Activated CD4-positive, alpha-beta T cell treated with anti-CD3 and anti-CD28 coated beads, Interleukin-2, Interleukin-4, amounts not matched to agents 100 ng/mL and 50 ng/mL, durations not matched to agents 16 hours and 8 hours (primary cell): ENCODE measurements around the gene BRD7.

Experiments
- DNase-seq: peaks from one replicate; pipeline ENCODE4 v3.0.0-alpha.2; 2020; ENCODE audit warnings: low spot score

BRD7 gene

DNA sequence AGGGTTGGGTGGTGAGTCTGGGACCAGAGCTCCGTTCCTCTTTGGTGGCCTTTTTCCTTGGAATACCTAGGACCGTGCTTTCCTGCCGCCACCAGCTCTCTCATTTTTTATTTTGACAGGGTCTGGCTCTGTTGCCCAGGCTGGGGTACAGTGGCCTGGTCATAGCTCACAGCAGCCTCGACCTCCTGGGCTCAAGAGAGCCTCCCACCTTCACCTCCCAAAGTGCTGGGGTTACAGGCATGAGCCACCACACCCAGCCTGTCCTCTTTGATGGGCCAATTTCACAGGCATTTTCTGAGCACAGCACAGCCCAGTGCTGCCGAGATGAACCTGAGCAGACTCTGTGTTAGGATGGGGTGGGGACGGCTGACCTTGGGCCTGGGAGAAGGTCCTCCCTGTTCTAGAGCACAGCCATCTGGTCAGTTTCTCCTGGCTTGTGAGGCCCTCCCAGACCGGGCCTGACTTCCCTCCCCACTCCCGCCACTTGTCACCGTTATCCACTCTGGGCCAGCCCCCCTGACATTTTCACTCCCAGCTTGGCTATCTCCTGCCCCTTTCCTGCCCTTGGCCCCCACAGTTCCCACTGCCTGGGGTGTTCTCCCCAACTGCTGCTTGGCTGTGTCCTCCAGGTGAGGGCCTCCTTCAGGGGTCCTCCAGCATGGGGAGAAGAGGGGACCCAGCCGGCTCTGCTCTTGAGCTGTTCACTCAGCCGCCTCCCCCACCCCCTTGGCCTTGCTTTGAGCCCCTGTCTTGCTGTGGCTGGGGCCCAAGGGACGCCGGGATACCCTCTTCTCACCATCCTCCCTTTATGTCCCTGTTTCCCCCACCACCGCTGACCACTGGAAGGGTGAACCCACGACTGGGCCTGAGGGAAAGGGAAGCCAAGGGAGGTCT lies 97.4 kb downstream of the BRD7 start:
- DNase-seq: no peak

DNA sequence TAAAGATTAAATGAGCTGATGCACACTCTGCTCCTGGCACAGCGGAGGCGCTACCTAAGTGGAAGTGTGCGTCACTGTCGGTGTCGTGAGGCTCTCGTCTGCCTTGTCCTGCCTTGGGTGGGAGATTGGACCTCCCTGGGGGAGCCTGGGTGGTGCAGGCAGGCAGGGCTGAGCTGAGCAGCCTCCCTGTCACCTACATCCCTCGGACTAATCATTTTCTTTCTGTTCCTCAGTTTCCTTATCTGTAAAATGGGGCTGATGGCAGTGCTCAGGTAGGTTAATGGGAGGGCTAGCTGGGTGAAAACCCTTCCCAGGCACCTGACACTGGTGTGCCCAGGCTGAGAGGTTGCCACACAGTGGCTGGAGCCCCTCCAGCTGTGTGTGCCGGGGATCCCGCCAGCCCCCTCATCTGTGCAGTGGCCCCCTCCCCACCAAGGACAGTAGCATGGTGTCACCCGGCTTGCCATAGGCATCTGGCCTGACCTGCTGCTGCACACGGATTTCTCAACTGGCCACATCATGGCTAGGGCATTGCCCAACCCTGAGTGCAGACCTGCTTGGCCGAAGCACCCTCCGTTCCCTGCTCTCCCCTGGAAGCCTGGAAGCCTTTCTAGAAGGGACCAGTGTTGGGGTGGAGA lies 98.2 kb downstream of the BRD7 start:
- no peak for DNase-seq

GRCh38 chr16:50269769-50270509 lies 98.8 kb downstream of the BRD7 start:
- no peak for DNase-seq

DNA sequence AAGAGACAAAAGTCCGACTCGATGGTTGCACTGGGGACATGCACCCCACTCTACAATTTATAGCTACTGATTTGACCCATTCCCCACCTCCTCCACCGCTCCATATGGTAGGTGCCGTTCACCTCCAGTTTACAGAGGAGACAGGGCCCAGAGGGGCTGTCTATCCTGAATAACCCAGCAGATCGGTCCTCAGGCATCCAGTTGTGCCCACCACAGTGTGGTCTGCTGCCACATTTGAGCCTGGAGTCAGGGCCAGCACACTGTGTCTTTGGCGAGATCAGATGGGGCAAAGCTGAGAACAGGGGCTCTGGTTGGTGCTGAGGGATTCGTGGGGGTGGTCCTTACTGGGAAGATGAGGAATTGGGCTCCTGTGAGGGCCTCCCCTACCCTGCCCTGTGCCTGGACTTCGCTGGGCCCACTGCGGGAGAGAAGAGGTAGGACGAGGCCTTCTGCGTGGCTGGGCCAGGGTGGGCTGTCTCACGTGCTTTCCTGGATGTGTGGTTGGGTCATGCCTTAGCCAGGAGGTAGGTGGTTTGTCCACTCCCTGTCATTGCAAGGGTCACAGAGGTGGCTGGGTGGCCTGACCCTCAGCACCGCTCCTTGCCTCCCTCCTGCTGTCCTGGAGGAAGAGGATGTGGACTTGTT lies 99.6 kb downstream of the BRD7 start:
- no peak for DNase-seq

DNA sequence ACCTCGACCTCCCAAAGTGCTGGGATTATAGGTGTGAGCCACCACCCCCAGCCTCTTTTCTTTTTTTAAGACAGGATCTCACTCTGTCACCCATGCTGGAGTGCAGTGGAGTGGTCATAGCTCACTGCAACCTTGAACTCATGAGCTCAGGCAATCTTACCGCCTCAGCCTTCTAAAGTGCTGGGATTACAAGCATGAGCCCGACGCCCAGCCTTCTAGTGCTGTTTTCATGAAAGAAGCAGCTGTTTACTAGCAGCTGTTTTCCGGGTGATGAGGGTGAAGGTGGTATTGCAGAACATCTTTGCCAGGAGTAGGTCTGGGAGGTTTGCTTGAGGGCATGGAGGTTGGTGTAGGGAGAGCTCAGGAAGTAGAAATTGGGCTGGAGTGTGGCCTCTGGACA lies 100.4 kb downstream of the BRD7 start:
- DNase-seq: no peak

DNA sequence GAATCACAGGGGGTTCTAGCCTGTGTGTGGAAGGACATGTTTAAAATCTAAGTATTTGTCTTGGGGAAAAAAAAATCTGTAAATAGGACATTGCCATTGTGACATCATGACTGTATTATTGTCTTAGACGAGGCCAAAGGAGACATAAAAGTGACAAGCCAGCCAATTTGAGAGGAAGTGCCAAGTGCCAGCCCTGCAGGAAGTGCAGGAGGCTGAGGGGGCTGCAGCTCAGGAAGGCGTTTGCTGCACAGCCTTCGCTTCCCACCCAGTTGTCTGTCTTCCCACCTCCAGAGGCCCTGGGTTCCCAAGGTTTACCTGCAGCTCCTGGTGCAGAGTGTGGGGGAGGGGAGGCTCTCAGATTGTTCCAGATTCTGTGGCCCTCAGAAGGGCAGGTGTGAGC lies 101.1 kb downstream of the BRD7 start:
- no peak for DNase-seq

DNA sequence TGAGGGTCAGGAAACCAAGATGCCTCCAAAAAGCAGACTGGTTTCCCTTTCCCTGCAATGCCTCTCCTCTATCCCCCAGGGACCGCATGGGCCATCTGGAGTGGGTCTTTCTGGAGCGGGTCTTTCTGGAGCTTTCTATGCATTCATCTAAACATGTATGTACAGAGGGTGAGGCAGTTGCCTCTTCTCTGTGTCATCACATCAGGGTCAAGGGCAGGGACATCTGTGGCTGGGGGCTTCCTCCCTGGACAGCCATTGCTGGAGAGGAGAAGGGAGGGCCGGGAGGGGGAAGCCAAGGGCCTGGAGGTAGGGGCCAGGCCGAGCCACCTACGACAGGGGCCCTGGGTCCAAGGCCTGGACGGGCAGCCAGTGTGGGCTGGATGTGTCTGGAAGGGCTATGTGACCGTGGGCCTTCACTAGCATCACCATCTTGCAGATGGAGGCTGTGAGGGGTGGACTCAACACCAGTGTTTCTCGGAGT lies 101.6 kb downstream of the BRD7 start:
- no peak for DNase-seq

DNA sequence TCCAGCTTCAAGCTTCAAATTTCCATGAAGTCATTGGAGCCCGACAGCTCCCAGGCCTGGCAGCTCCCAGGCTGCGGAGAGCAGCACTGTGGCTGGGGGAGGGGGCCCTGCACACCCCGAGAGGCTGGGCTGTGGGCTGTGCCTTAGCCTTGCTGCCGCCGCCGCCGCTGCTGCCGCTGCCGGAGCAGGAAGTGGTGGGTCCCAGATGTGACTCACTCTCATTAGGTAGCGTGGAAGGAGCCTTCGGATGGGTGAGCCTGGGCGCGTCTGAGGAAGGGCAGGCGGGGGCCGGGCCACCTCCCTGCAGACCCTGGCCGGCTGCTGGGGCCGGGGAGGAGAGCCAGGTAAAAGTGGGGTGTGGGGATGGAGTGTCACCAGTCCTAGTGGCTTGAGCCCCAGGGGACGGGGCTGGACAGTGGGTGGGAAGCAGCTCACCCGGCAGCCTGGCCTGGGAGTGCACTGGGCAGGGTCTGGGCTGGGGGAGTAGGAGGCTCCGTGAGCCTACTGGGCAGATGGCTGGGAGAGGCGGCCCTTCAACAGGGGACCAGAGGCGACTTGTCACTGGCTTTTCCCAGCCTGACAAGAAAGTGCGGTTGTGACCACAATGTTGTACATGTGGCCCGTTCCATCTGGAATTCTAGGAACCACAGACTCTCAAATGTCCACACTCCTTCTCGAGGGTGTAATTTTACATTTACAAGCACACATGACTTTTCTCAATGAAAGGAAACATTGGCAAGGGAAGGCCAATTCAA lies 102.3 kb downstream of the BRD7 start, which contains the start of gene ADCY7:
Gene ADCY7 (plus strand): TSS at position 215 of the 755 bp plus-strand sequence. CDS start 21,629 bp downstream, outside the sequence.
- DNase-seq: peak; percentile 94
